Stimulated activated naive CD4-positive, alpha-beta T cell (primary cell): ENCODE measurements around the gene SLC6A13.
"Not testable (repeated sequence)": the region's sequence is repeated elsewhere in the genome, so short reads cannot be mapped to it uniquely, and the experiment has no call there.

Experiments used
- DNase-seq, 6 experiments: peaks; one replicate each; lab custom pipeline; 2025; lab: John Stamatoyannopoulos, UW

SLC6A13 gene

GRCh38 chr12:264269-264668 lies 1.6 kb upstream of the SLC6A13 start:
- no peak for DNase-seq

DNA sequence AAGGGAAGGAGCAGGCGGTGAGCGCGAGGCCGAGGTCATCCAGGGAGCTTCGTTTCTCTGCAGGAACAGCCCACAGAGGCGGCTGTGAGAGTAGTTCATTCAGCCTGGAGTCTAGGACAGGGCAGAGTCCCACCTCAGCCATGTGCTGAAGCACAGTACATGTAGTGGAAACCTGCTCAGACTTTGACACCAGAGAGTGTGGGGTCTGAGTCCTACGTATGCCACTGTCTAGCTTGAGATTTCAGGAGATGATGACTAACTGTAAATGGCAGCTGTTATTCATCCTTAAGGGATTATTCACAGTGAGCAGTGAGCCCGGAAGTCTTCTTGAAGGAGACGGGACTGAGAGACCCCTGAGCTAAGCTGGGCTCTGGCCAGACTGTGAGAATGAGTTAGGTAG lies 938 bp upstream of the SLC6A13 start:
- DNase-seq: no peak

DNA sequence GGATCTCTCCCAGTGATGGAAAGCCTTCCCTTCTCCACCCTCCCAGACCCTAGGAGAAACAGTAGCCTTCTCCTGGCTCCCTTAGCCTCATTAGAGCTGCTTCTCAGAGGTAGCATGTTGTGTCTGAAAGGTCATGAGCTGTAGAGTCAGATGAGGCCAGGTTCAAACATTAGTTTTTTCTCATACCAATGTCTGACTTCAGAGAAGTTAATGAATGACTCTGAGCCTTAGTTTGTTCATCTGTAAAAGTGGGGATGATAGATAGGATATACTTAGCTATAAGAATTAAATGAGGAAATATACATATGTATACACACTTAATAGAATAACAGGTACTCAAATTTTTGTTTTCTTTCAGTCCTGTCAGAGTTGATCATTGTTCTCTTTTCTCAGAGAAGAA lies 523 bp downstream of the SLC6A13 start:
- no peak for DNase-seq

DNA sequence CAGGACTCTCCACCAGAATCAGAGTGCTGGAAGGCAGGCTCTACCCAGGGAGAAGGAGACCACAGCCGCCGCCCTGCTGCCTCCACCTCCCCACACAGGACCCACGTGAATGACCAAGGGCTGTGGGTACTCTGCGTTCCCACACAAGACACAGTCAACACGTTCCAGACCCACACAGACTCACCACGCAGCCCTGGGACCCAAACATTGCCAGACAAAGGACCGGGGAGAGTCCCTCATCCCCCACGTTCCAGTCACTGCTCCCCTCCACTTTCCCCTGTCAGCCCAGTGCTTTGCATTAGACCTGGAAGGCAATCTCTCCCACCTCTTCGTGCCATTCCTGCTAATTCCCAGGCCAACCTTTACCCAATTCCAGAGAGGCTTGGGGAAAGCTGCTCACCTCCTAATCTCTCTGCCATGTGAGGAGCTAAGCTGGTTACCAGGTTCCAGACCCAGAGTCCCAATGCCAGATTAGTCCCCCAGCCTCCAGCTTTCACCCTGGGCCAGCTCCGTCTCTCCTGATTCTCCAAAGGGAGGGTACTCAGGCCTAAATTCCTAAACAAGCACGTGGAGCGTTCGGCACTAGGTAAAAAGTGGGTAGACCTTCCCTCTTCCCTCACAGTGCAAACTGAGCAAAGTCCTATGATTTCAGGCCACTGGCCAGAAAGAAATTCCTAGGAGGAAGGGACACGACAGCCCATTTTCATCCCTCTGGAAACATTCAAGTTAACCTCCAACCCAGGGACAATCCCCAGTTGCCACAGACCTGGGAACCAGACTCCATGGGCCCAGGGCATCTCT lies 4.9 kb downstream of the SLC6A13 start:
- no peak for DNase-seq

DNA sequence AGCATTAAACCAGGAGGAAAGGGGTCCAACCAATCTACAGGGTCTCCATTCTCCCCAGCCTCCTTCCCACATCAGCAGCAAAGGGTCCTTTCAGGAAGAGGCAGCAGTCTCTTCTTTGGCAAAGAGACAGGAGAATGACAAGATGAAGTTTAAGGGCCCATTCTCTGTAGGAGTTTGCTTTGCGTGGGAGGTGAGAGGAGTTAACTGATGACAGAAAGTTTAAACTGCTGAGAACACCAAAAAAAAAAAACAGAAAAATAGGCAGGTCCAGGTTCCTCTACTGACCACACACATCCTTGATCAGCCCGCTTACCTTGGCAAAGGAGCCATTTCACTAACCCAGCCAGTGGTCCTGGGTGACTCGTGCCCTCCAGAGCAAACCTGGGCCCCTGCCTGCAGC lies 5.7 kb downstream of the SLC6A13 start:
- DNase-seq: no peak

DNA sequence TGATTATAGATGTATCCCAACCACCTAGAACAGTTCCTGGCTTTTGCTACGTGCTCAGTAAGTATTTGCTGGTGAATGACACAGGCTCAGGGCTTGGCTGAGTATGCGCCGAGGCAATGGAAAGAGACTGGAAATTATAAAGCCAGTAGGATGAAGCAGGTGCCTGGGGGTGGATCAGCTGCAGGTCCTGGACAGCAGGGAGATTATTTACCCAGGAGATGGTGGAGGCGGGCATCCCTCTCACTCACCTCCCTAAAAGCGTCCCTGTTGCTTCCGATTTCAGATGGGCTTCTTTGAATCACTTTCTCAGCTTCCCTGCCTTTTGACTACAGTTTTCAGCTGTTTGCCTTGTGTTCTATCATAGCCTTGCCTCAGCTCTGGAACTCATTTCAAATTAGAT lies 6.4 kb downstream of the SLC6A13 start:
- no peak for DNase-seq

DNA sequence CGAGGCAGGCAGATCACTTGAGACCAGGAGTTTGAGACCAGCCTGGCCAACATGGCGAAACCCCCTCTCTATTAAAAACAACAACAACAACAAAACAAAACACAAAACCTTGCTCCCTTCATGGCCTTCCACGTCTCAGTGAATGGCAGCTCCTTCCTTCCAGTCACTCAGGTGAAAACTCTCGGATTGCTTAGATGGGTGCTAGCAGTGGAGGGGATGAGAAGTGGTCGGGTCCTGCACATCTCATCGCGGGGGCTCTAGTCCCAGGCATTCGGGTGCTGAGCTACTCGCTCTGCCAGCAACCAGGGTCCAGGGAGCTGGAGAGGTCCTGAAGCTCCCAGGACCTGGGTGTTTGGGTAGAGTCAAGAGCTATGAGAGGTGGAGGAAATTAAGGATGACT lies 7.7 kb downstream of the SLC6A13 start:
- DNase-seq: no peak

DNA sequence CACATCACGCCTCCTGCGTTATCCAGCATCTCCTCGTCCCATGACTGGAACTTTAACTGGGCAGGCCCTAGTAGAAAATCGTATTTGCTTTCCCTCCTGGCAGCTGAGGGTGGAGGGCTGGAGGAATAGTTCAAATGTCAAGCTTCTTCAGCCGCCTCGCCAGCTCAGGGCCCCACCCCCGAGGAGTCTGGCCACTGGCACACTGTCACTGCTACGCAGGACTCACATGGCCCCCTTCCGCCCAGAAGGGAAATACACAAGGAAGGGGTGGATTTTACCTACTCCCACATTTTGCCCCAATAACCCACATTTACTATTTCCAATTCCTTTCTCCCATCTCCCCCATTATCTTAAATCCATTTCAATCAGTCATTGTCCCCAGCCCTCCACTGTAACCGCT lies 8.6 kb downstream of the SLC6A13 start:
- DNase-seq: no peak

GRCh38 chr12:253116-253831 lies 9.4 kb downstream of the SLC6A13 start:
- DNase-seq: no peak

DNA sequence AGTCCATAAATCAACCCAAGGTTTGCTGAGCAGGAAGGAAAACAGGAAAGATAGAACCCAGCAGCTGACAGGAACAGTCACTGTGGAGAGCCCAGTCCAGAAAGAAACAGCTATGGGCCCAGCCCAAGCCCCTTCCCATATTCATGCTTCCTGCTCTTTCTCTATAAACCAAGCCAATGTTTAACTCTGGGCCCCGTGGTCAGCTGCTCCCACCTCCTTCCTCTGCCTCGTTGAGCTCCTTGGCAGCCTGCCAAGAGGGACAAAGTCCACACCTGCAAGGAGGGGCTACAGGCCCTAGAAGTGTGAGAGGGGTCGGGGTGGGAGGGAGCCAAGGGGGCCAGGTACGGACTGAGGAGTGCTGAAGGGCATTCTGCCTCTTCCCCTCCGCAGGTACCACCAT lies 10.0 kb downstream of the SLC6A13 start:
- no peak for DNase-seq

DNA sequence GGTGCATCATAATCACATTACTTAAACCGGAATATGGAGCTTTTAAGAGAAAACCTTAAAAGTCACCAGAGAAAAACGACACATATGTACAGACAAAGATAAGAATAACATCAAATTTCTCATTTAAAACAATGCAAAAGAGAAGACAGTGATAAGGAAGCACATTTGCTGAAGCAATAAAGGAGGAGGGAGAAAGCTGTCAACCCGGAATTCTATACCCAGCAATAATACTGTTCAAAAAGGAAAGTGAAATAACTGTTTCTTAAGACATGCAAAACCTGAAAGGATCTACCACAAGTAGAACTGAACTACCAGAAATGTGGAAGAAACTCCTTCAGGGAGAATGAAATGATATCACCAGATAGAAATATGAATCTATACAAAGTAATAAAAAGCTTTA lies 15.4 kb downstream of the SLC6A13 start:
- no peak for DNase-seq

- no peak for DNase-seq
Observed at GRCh38 chr12:243381-243780, 19.3 kb downstream of the SLC6A13 start.

DNA sequence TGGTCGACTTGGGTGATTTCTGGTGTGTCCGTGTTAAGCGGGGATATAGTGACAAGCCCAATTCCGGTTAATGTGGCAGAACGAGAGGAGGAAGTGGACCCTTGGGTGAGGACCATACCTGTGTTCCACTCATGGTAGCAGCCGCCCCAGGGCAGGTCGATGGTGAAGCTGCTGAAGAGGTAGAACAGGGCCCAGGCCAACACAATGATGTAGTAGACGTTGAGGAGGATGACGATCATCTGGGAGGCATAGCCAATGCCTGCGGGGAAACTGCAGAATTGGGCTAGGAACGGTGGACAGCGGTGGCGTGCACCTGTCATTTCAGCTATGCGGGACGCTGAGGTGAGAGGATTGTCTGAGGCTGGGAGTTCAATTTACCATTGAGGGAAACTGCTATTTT lies 20.1 kb downstream of the SLC6A13 start:
- DNase-seq: no peak

DNA sequence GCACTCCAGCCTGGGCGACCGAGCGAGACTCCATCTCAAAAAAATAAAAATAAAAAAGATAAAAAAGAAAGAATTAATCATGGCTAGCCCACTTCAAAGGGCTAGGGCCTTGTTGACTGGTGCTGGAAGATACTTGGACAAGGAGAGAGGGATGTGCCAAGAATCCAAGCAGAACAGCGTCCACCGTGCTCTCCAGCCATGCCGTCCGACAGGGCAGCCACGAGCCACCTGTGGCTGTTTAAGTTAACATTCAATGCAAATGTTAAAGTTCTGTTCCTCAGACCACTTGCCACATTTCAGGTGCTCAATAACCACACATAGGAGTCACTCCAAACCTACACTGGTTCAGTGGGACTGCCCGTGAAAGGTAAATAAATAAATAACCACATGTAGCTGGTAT lies 21.4 kb downstream of the SLC6A13 start:
- no peak for DNase-seq

- no peak for DNase-seq
Observed at GRCh38 chr12:240566-240965, 22.1 kb downstream of the SLC6A13 start.

- DNase-seq: no peak
Observed at GRCh38 chr12:238736-239398, 23.8 kb downstream of the SLC6A13 start.

- DNase-seq: no peak
Observed at GRCh38 chr12:238116-238515, 24.5 kb downstream of the SLC6A13 start.

- DNase-seq: no peak
Observed at GRCh38 chr12:237026-237815, 25.4 kb downstream of the SLC6A13 start.

GRCh38 chr12:236445-236844 lies 26.2 kb downstream of the SLC6A13 start:
- DNase-seq: no peak

DNA sequence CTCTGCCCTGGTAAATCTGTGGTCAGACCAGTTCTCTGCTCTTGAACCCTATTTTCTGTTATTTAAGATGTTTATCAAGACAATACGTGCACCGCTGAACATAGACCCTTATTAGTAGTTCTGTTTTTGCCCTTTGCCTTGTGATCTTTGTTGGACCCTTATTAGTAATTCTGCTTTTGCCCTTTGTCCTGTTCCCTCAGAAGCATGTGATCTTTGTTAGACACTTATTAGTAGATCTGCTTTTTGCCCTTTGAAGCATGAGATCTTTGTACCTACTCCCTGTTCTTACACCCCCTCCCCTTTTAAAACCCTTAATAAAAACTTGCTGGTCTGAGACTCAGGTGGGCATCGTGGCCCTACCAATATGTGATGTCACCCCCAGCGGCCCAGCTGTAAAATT lies 26.7 kb downstream of the SLC6A13 start:
- DNase-seq: not testable (repeated sequence)

DNA sequence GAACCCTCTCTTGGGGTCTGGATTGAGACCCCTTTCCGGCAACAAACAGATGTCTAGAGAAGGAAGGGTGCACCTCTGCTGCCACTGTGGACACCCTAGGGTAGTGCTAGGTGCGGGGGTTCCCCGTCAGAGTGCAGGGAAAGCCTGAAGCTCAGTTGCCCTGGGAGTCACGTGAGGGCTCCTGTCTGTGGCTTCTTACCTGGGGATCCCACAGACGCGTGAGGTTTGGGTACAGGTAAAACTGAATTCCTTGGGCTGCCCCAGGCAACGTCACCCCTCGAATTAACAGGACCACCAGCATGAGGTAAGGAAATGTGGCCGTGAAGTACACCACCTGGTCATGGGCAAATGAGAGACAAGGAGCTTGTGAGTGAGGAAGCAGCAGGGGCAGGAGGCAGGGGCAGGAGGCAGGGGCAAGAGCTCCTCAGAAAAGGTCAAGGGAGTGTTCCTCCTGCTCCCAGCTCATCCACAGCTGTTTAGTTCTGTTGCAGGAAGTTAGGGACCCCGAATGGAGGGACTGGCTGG lies 27.7 kb downstream of the SLC6A13 start:
- no peak for DNase-seq

- DNase-seq: no peak
Observed at GRCh38 chr12:234019-234418, 28.6 kb downstream of the SLC6A13 start.
